H1 (cell line): Measurements from ENCODE around the gene MEP1A. TPM values are rescaled to one million over a fixed set of nuclear protein-coding genes. Genes with fewer than 3 reads are reported as not detected.

ENCODE experiments used
- CTCF ChIA-PET: fragments of 300-600 bp; sonication (Branson Sonifier 250); formaldehyde crosslinking; loops from one replicate; lab custom pipeline; 2021; ENCODE audit not compliant: partially characterized antibody; lab: Charles Lee
- POLR2A ChIA-PET: fragments of 300-600 bp; sonication (Branson Sonifier 250); formaldehyde crosslinking; loops from one replicate; lab custom pipeline; 2021; ENCODE audit warnings: inconsistent platforms; ENCODE audit not compliant: partially characterized antibody; lab: Charles Lee
- DNase-seq, 2 experiments: peaks; one replicate each; pipeline versions ENCODE4 v3.0.0 to v3.0.0-alpha.2; 2010 to 2022; ENCODE audit warnings: low spot score in 2 of 2, low read depth in 1 of 2, mixed read lengths in 1 of 2
- FAIRE-seq: peaks from 2 replicates; lab custom pipeline; 2011; peaks lifted over from hg19 to GRCh38; lab: Jason Lieb, UNC
- H2AFZ ChIP-seq: 2 replicates; pipeline ENCODE4 v1.8.1; 2012; ENCODE audit warnings: low read length, inconsistent platforms
- H2AK5ac ChIP-seq: 2 replicates; pipeline ENCODE4 v1.6.1; 2013; ENCODE audit warnings: low read depth, low read length
- H2BK120ac ChIP-seq: replicated peaks from 2 replicates; pipeline ENCODE3; 2013; ENCODE audit warnings: low read depth, low read length, inconsistent platforms
- H2BK12ac ChIP-seq: 2 replicates; pipeline ENCODE4 v1.6.1; 2013; ENCODE audit warnings: low read depth, low read length
- H2BK15ac ChIP-seq: 2 replicates; pipeline ENCODE4 v1.6.1; 2013; ENCODE audit warnings: low read length
- H2BK20ac ChIP-seq: 2 replicates; pipeline ENCODE4 v1.6.1; 2013; ENCODE audit warnings: low read length
- H2BK5ac ChIP-seq: 2 replicates; pipeline ENCODE4 v1.6.1; 2013; ENCODE audit warnings: low read depth, low read length
- H3K14ac ChIP-seq: 2 replicates; pipeline ENCODE4 v1.6.1; 2013; ENCODE audit warnings: inconsistent platforms; ENCODE audit not compliant: insufficient read length
- H3K18ac ChIP-seq: 2 replicates; pipeline ENCODE4 v1.6.1; 2013; ENCODE audit warnings: low read length; ENCODE audit errors: extremely low read depth
- H3K23ac ChIP-seq: 2 replicates; pipeline ENCODE4 v1.6.1; 2013; ENCODE audit warnings: inconsistent platforms; ENCODE audit not compliant: insufficient read length
- H3K23me2 ChIP-seq: 2 replicates; pipeline ENCODE4 v1.6.1; 2013; ENCODE audit warnings: low read depth, low read length
- H3K27ac ChIP-seq: 2 replicates; pipeline ENCODE4 v1.6.1; 2011; ENCODE audit warnings: low read depth, low read length, inconsistent platforms
- H3K27me3 ChIP-seq, 4 experiments: replicated peaks in 1 of 4; 1 replicate in 1 of 4; 2 replicates in 3 of 4; pipeline versions ENCODE4 v1.6.1 to v1.8.1; 2011 to 2013; ENCODE audit warnings: low read length in 3 of 4, mild to moderate bottlenecking in 3 of 4, inconsistent platforms in 2 of 4, mixed read lengths in 2 of 4, moderate library complexity in 1 of 4; ENCODE audit not compliant: control insufficient read depth in 3 of 4, insufficient read depth in 3 of 4; ENCODE audit errors: extremely low read depth in 1 of 4
- H3K36me3 ChIP-seq, 4 experiments: 2 replicates each; pipeline versions ENCODE4 v1.6.1 to v1.8.1; 2011 to 2013; ENCODE audit warnings: mild to moderate bottlenecking in 4 of 4, low read length in 3 of 4, moderate library complexity in 2 of 4, control low read depth in 1 of 4, inconsistent platforms in 1 of 4; ENCODE audit not compliant: insufficient read depth in 4 of 4, control insufficient read depth in 2 of 4
- H3K4ac ChIP-seq: replicated peaks from 2 replicates; pipeline ENCODE3; 2013; ENCODE audit warnings: low read length, low read depth, mixed read lengths, inconsistent platforms; ENCODE audit not compliant: insufficient read length
- H3K4me1 ChIP-seq, 4 experiments: replicated peaks in 1 of 4; 1 replicate in 1 of 4; 2 replicates in 3 of 4; pipeline versions ENCODE4 v1.6.1 to v1.8.1; 2011 to 2013; ENCODE audit warnings: low read length in 3 of 4, inconsistent platforms in 2 of 4, mixed read lengths in 1 of 4; ENCODE audit not compliant: insufficient read depth in 4 of 4, control insufficient read depth in 3 of 4
- H3K4me2 ChIP-seq, 2 experiments: 2 replicates each; pipeline versions ENCODE4 v1.6.1 to v1.8.1; 2011 to 2013; ENCODE audit warnings: low read depth in 2 of 2, low read length in 2 of 2, control low read depth in 1 of 2, inconsistent platforms in 1 of 2, mild to moderate bottlenecking in 1 of 2; ENCODE audit not compliant: insufficient read depth in 1 of 2
- H3K4me3 ChIP-seq, 4 experiments: fragments of 200-600, 300-600 bp in 1 of 4; sonication (generic), shearing (Covaris generic), sonication (Bioruptor Twin) in 1 of 4; 2 replicates each; pipeline versions ENCODE4 v1.5.1 to v1.8.1; 2011 to 2016; ENCODE audit warnings: low read length in 4 of 4, low read depth in 3 of 4, control low read depth in 2 of 4, inconsistent platforms in 2 of 4, mild to moderate bottlenecking in 2 of 4, mixed read lengths in 1 of 4, moderate library complexity in 1 of 4; ENCODE audit not compliant: insufficient read depth in 2 of 4; ENCODE audit errors: extremely low read depth in 1 of 4
- H3K56ac ChIP-seq: replicated peaks from 2 replicates; pipeline ENCODE3; 2013; ENCODE audit warnings: low read depth, mild to moderate bottlenecking, mixed read lengths, low read length, inconsistent platforms; ENCODE audit not compliant: insufficient read length
- H3K79me1 ChIP-seq: 2 replicates; pipeline ENCODE4 v1.6.1; 2013; ENCODE audit warnings: low read depth, low read length, control low read depth
- H3K79me2 ChIP-seq, 2 experiments: 2 replicates each; pipeline versions ENCODE4 v1.6.1 to v1.8.1; 2012 to 2013; ENCODE audit warnings: low read length in 2 of 2, mild to moderate bottlenecking in 2 of 2, inconsistent platforms in 1 of 2; ENCODE audit not compliant: insufficient read depth in 2 of 2, control insufficient read depth in 1 of 2
- H3K9ac ChIP-seq, 4 experiments: replicated peaks in 1 of 4; 1 replicate in 1 of 4; 2 replicates in 3 of 4; pipeline versions ENCODE4 v1.6.1 to v1.8.1; 2011 to 2013; ENCODE audit warnings: low read depth in 3 of 4, low read length in 3 of 4, control low read depth in 2 of 4, mild to moderate bottlenecking in 2 of 4, moderate library complexity in 2 of 4, inconsistent platforms in 1 of 4; ENCODE audit errors: extremely low read depth in 1 of 4
- H3K9me3 ChIP-seq, 2 experiments: 2 replicates each; pipeline versions ENCODE4 v1.6.1 to v1.8.1; 2012 to 2013; ENCODE audit warnings: mild to moderate bottlenecking in 2 of 2, moderate library complexity in 2 of 2, control low read depth in 1 of 2, inconsistent platforms in 1 of 2, low read depth in 1 of 2, low read length in 1 of 2, mixed read lengths in 1 of 2; ENCODE audit not compliant: insufficient read depth in 2 of 2
- H4K20me1 ChIP-seq, 2 experiments: replicated peaks in 1 of 2; 2 replicates each; pipeline versions ENCODE3 to v1.8.1; 2011 to 2013; ENCODE audit warnings: inconsistent platforms in 2 of 2, low read length in 2 of 2, mild to moderate bottlenecking in 1 of 2; ENCODE audit not compliant: insufficient read depth in 2 of 2, control insufficient read depth in 1 of 2
- H4K5ac ChIP-seq: 2 replicates; pipeline ENCODE4 v1.6.1; 2013; ENCODE audit warnings: low read length, low read depth, mixed read lengths, inconsistent platforms; ENCODE audit not compliant: insufficient read length
- H4K8ac ChIP-seq: 2 replicates; pipeline ENCODE4 v1.8.0; 2013; ENCODE audit warnings: mild to moderate bottlenecking, moderate library complexity, low read length, inconsistent platforms; ENCODE audit not compliant: insufficient read depth; ENCODE audit errors: extremely low read depth
- H4K91ac ChIP-seq: replicated peaks from 2 replicates; pipeline ENCODE3; 2013; ENCODE audit warnings: low read length, mixed read lengths, inconsistent platforms; ENCODE audit not compliant: insufficient read length
- EGR1 ChIP-seq: IDR thresholded peaks from 2 replicates; pipeline ENCODE4 v1.6.1; 2011; ENCODE audit warnings: low read depth, low read length, borderline replicate concordance
- HDAC2 ChIP-seq, 2 experiments: fragments of 300-600 bp in 1 of 2; sonication (generic) in 1 of 2; IDR thresholded peaks; 2 replicates each; pipeline ENCODE4 v1.6.1; 2011 to 2012; ENCODE audit warnings: low read depth in 2 of 2, low read length in 2 of 2, mild to moderate bottlenecking in 2 of 2, moderate library complexity in 2 of 2, borderline replicate concordance in 1 of 2, inconsistent platforms in 1 of 2
- KDM5A ChIP-seq: fragments of 200-600 bp; IDR thresholded peaks from 2 replicates; pipeline ENCODE4 v1.7.1; 2012; ENCODE audit warnings: mild to moderate bottlenecking, low read length, inconsistent platforms, mixed read lengths
- NRF1 ChIP-seq: IDR thresholded peaks from 2 replicates; pipeline ENCODE4 v1.6.1; 2011; ENCODE audit warnings: mild to moderate bottlenecking, low read depth, low read length, improper control_type of control experiment
- RAD21 ChIP-seq, 2 experiments: IDR thresholded peaks in 1 of 2; conservative IDR thresholded peaks in 1 of 2; 2 replicates each; pipeline ENCODE4 v1.6.1; 2011; ENCODE audit warnings: low read depth in 2 of 2, low read length in 2 of 2, improper control_type of control experiment in 1 of 2, inconsistent platforms in 1 of 2, mild to moderate bottlenecking in 1 of 2, moderate library complexity in 1 of 2
- RBBP5 ChIP-seq: IDR thresholded peaks from 2 replicates; pipeline ENCODE4 v1.7.1; 2012; ENCODE audit warnings: low read depth, mild to moderate bottlenecking, inconsistent platforms, low read length, moderate library complexity, borderline replicate concordance
- RNF2 ChIP-seq: fragments of 200-900, 300-1000 bp; sonication (generic); IDR thresholded peaks from 2 replicates; pipeline ENCODE4 v1.7.1; 2016; ENCODE audit warnings: borderline replicate concordance, low read depth, mild to moderate bottlenecking, antibody characterized with exemption, low read length; ENCODE audit not compliant: poor library complexity, severe bottlenecking; ENCODE audit errors: missing control alignments
- SAP30 ChIP-seq: fragments of 300-600 bp; sonication (generic); IDR thresholded peaks from 2 replicates; pipeline ENCODE4 v1.7.1; 2012; ENCODE audit warnings: low read length, moderate library complexity, mild to moderate bottlenecking, inconsistent platforms; ENCODE audit not compliant: insufficient read depth, insufficient replicate concordance
- SIN3A ChIP-seq, 2 experiments: IDR thresholded peaks in 1 of 2; conservative IDR thresholded peaks in 1 of 2; 2 replicates each; pipeline ENCODE4 v1.6.1; 2011 to 2012; ENCODE audit warnings: low read length in 2 of 2, improper control_type of control experiment in 1 of 2, low read depth in 1 of 2, mild to moderate bottlenecking in 1 of 2
- SP2 ChIP-seq: IDR thresholded peaks from 2 replicates; pipeline ENCODE4 v1.6.1; 2012; ENCODE audit warnings: mild to moderate bottlenecking, low read length, inconsistent platforms
- TCF12 ChIP-seq: IDR thresholded peaks from 2 replicates; pipeline ENCODE4 v1.6.1; 2011; ENCODE audit warnings: low read depth, mild to moderate bottlenecking, low read length
- WGBS, 2 experiments: shearing (Covaris generic) in 1 of 2; methylation state at CpG; one replicate each; pipeline versions ENCODE4 v1.1.6 to v1.1.7; 2013 to 2015; ENCODE audit warnings: low lambda C conversion rate in 2 of 2, mixed read lengths in 2 of 2, inconsistent platforms in 1 of 2, low coverage in 1 of 2, missing lambda C conversion rate in 1 of 2; ENCODE audit not compliant: insufficient replicate concordance in 2 of 2, insufficient coverage in 1 of 2, insufficient read length in 1 of 2; ENCODE audit errors: extremely low coverage in 1 of 2, missing lambda C conversion rate in 1 of 2; 5-methylcytosine and 5-hydroxymethylcytosine counted together
- polyA plus RNA-seq, 7 experiments: library from polyadenylated mRNA; depleted of rRNA in 3 of 7; stranded (reverse) in 5 of 7; unstranded in 2 of 7; fragments of >200 nt in 5 of 7; fragments of 200-250 nt in 2 of 7; gene quantifications; 1 replicate in 5 of 7; 2 replicates in 1 of 7; 4 replicates in 1 of 7; pipeline versions ENCODE4 v1.2.1 to v1.2.3, GENCODE V29; 2011 to 2013; ENCODE audit warnings: missing spikeins in 2 of 7, mixed read lengths in 2 of 7
- total RNA-seq: library from RNA; stranded (reverse); fragmentation: NEBNext Ultra II Directional; extraction: Animal tissue kit (Norgen Biotek cat#: 25700); gene quantifications from 2 replicates; pipeline ENCODE4 v1.2.1, GENCODE V29; 2021

MEP1A gene
- total and polyA plus RNA-seq, 2 of the 8 experiments (the other 6 are each of a cell fraction or from before 2014, with no cell fraction given) = 0.03 TPM; not detected in 1

- DNase-seq (no peak), FAIRE-seq (no peak)
- no peaks in the 10 kb centered on the region for H3K9me3 ChIP-seq
- no peak overlapping the region for H4K91ac ChIP-seq
- H3K18ac ChIP-seq = no peak overlapping the region
- H4K20me1 ChIP-seq = no peaks in the 10 kb centered on the region
- H3K23ac ChIP-seq = no peak overlapping the region
- H4K8ac ChIP-seq = no peak overlapping the region
- H2BK12ac ChIP-seq = no peak overlapping the region
- TF ChIP-seq SIN3A (conservative IDR thresholded peaks at IDR 0.05 in 1 of 2, IDR thresholded peaks at IDR 0.05 in 1 of 2; ENCODE audit: low read depth in 1 of 2, low read length in 2 of 2) (no peak), SAP30 (no peak), EGR1 (no peak), KDM5A (no peak), NRF1 (no peak), RNF2 (no peak), SP2 (no peak), RAD21 (IDR thresholded peaks at IDR 0.05 in 1 of 2, conservative IDR thresholded peaks at IDR 0.05 in 1 of 2; ENCODE audit: low read depth in 2 of 2, low read length in 2 of 2) (no peak), RBBP5 (no peak), TCF12 (no peak), HDAC2 (IDR thresholded peaks at IDR 0.05; ENCODE audit: borderline replicate concordance in 1 of 2, low read depth in 2 of 2, low read length in 2 of 2) (no peak)
- H3K27ac ChIP-seq = no peak overlapping the region
- H2AFZ ChIP-seq = no peak overlapping the region
- H4K5ac ChIP-seq = no peak overlapping the region
- peaks cover 3% of the 10 kb centered on the region; the same call in 1 of the 2 replicates for H3K23me2 ChIP-seq
- no peak overlapping the region for H2BK5ac ChIP-seq
- no peaks in the 10 kb centered on the region for H3K79me1 ChIP-seq
- ChIA-PET POLR2A (no interaction called here), CTCF (no interaction called here)
- no peak overlapping the region for H3K4me2 ChIP-seq
- H3K9ac ChIP-seq = no peak overlapping the region
- no peak overlapping the region for H2BK15ac ChIP-seq
- H2AK5ac ChIP-seq = no peak overlapping the region
- H2BK20ac ChIP-seq = no peak overlapping the region
- no peaks in the 10 kb centered on the region for H3K36me3 ChIP-seq
- no peak overlapping the region for H2BK120ac ChIP-seq
- no peak overlapping the region for H3K4ac ChIP-seq
- 100% methylated on average over 1 of the region's 1 CpG; no CpG with 5 or more reads in 1 of the 2 experiments for WGBS, 2 experiments
- H3K4me3 ChIP-seq = no peak overlapping the region
- no peak overlapping the region for H3K56ac ChIP-seq
- H3K4me1 ChIP-seq = no peaks in the 10 kb centered on the region
- H3K79me2 ChIP-seq = no peaks in the 10 kb centered on the region
- no peak overlapping the region for H3K14ac ChIP-seq
- H3K27me3 ChIP-seq = no peaks in the 10 kb centered on the region
These were observed 23.4 kb downstream of the MEP1A start for GRCh38 chr6:46816626-46817025.
